HL-60 (cell line): ENCODE data around the gene SLC2A13.

Experiments
- DNase-seq, 2 experiments: peaks; one replicate each; pipeline ENCODE4 v3.0.0-alpha.2; 2010 to 2020; ENCODE audit warnings: low read depth in 1 of 2, low spot score in 1 of 2
- H3K27ac ChIP-seq: fragments of 250-450 bp; sonication (Bioruptor Pico); replicated peaks from 2 replicates; pipeline ENCODE4 v1.5.1; 2020; ENCODE audit warnings: mild to moderate bottlenecking, moderate library complexity
- H3K27me3 ChIP-seq: fragments of 250-450 bp; sonication (Bioruptor Pico); 2 replicates; pipeline ENCODE4 v1.5.1; 2021; ENCODE audit warnings: mild to moderate bottlenecking, moderate library complexity; ENCODE audit not compliant: insufficient read depth, poor library complexity, severe bottlenecking
- H3K4me3 ChIP-seq: replicated peaks from 2 replicates; pipeline ENCODE4 v1.5.1; 2011; ENCODE audit warnings: mild to moderate bottlenecking, control low read depth, low read length; ENCODE audit not compliant: insufficient read depth
- GABPA ChIP-seq: IDR thresholded peaks from 2 replicates; pipeline ENCODE4 v1.6.1; 2012; ENCODE audit warnings: low read depth
- POLR2AphosphoS5 ChIP-seq: IDR thresholded peaks from 2 replicates; pipeline ENCODE4 v1.6.1; 2012; ENCODE audit warnings: low read depth
- SPI1 ChIP-seq: IDR thresholded peaks from 2 replicates; pipeline ENCODE4 v1.6.1; 2012; ENCODE audit warnings: low read depth, mild to moderate bottlenecking, borderline replicate concordance
- TF ChIP-seq, protein P1 (sequence below): IDR thresholded peaks from 2 replicates; pipeline ENCODE4 v1.6.1; 2012; ENCODE audit warnings: low read depth; ENCODE audit not compliant: insufficient replicate concordance
- TF ChIP-seq, protein P2 (sequence below): IDR thresholded peaks from one replicate; pipeline ENCODE4 v1.5.1; 2011; ENCODE audit warnings: low read length, control low read depth, inconsistent platforms; ENCODE audit not compliant: insufficient read depth

The SLC2A13 gene

DNA sequence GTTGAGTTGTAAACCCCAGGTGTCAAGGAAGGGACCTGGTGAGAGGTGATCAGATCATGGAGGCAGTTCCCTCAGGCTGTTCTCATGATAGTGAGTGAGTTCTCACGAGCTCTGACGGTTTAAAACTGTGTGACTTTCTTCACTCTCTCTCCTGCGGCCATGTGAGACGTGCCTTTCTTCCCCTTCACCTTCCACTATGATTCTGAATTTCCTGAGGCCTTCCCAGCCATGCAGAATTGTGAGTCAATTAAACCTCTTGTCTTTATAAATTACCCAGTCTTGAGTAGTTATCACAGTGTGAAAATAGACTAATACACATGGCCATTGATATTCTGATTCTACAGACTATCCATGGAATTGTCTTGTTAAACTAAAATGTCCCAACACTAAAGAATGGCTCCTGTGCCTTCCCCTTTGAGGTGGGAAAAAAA is 85.6 kb downstream of the SLC2A13 start:
- H3K4me3 ChIP-seq = no peak overlapping the region
- no peak for DNase-seq
- H3K27me3 ChIP-seq = no peaks in the 10 kb centered on the region
- TF ChIP-seq, protein P1, sequence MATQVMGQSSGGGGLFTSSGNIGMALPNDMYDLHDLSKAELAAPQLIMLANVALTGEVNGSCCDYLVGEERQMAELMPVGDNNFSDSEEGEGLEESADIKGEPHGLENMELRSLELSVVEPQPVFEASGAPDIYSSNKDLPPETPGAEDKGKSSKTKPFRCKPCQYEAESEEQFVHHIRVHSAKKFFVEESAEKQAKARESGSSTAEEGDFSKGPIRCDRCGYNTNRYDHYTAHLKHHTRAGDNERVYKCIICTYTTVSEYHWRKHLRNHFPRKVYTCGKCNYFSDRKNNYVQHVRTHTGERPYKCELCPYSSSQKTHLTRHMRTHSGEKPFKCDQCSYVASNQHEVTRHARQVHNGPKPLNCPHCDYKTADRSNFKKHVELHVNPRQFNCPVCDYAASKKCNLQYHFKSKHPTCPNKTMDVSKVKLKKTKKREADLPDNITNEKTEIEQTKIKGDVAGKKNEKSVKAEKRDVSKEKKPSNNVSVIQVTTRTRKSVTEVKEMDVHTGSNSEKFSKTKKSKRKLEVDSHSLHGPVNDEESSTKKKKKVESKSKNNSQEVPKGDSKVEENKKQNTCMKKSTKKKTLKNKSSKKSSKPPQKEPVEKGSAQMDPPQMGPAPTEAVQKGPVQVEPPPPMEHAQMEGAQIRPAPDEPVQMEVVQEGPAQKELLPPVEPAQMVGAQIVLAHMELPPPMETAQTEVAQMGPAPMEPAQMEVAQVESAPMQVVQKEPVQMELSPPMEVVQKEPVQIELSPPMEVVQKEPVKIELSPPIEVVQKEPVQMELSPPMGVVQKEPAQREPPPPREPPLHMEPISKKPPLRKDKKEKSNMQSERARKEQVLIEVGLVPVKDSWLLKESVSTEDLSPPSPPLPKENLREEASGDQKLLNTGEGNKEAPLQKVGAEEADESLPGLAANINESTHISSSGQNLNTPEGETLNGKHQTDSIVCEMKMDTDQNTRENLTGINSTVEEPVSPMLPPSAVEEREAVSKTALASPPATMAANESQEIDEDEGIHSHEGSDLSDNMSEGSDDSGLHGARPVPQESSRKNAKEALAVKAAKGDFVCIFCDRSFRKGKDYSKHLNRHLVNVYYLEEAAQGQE = no peak
- TF ChIP-seq POLR2AphosphoS5 = no peak
- TF ChIP-seq, protein P2, sequence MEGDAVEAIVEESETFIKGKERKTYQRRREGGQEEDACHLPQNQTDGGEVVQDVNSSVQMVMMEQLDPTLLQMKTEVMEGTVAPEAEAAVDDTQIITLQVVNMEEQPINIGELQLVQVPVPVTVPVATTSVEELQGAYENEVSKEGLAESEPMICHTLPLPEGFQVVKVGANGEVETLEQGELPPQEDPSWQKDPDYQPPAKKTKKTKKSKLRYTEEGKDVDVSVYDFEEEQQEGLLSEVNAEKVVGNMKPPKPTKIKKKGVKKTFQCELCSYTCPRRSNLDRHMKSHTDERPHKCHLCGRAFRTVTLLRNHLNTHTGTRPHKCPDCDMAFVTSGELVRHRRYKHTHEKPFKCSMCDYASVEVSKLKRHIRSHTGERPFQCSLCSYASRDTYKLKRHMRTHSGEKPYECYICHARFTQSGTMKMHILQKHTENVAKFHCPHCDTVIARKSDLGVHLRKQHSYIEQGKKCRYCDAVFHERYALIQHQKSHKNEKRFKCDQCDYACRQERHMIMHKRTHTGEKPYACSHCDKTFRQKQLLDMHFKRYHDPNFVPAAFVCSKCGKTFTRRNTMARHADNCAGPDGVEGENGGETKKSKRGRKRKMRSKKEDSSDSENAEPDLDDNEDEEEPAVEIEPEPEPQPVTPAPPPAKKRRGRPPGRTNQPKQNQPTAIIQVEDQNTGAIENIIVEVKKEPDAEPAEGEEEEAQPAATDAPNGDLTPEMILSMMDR = no peak
- TF ChIP-seq GABPA = no peak
- TF ChIP-seq SPI1 = no peak
- no peak overlapping the region for H3K27ac ChIP-seq

DNA sequence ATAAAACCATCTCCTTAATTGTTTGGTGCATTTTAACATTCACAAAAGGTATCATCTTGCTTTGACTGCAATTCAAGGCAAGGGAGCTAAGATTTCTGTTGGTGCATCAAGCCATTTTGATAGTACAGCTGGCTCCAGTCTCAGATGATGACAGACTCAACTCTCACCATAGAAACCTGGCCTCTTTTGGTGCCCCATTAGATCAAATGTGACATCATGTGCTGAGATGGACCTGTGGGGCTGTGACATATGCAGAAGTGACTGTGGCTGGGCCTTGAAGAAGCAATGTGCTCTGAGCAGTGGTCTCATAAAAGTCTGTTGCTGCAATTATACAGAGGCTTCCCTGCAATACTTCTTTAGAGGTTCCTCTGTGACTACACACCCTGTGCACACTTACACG is 88.4 kb downstream of the SLC2A13 start:
- Histone ChIP-seq H3K4me3 (no peak overlapping the region), H3K27me3 (no peaks in the 10 kb centered on the region), H3K27ac (no peak overlapping the region)
- TF ChIP-seq POLR2AphosphoS5 (no peak), GABPA (no peak), SPI1 (no peak)
- TF ChIP-seq, protein P1 = no peak
- TF ChIP-seq, protein P2 = no peak
- no peak for DNase-seq

DNA sequence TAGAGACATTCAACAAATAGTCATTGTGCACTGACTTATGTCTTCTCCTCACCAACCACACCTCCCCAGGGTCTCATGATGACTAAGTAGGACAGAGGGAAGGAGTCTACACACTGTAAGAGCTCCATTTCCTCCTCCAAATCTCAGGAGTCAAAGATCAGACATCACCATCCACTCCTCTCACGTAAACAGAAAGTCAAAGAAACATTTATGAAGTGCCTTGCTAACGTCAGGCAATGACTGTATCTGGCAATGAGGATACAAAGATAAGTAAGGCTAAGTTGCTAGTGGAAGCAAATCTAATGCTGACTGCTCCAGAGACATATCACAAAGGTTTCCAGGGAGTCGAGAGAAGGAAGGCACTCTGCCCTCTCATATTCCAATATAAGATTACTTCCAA is 88.9 kb downstream of the SLC2A13 start:
- TF ChIP-seq, protein P2 = no peak
- no peak for TF ChIP-seq POLR2AphosphoS5
- TF ChIP-seq, protein P1 = no peak
- TF ChIP-seq GABPA = no peak
- TF ChIP-seq SPI1 = no peak
- no peak overlapping the region for H3K4me3 ChIP-seq
- no peak for DNase-seq
- H3K27me3 ChIP-seq = no peaks in the 10 kb centered on the region
- no peak overlapping the region for H3K27ac ChIP-seq
